ENCODE results near the gene SLC22A5. TPM values are rescaled to one million over a fixed set of nuclear protein-coding genes. Genes with fewer than 3 reads are reported as not detected.
A peak's percentile ranks its signal among the peaks of the same experiment; 100 is the strongest.

SLC22A5 gene
- total RNA-seq, 2 experiments from 2014 or later = 0.36 to 0.88 TPM

DNA sequence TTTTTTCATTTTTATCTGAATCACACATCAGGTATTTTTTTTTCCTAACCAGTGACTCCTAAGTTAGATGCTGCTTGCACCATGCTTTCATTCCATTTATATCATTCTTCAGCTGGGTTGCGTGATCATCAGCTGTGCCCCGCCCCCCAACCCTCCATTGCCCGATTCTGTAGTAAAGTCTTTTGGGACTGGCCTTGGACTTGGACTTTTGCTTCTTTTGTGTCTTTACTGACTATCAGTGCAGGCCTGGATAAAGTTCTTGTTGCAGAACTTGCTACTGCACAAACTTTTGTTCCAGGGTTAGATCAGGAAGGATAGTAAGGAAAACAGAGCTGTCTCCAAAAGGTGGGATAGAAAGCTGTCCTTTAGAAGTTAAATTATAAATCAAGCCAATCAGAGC is 38.5 kb downstream of the SLC22A5 start:
- no peak for TF ChIP-seq EZH2phosphoT487 (IDR thresholded peaks at IDR 0.05; ENCODE audit: borderline replicate concordance, low read depth, low read length)
- TF ChIP-seq, protein P1, sequence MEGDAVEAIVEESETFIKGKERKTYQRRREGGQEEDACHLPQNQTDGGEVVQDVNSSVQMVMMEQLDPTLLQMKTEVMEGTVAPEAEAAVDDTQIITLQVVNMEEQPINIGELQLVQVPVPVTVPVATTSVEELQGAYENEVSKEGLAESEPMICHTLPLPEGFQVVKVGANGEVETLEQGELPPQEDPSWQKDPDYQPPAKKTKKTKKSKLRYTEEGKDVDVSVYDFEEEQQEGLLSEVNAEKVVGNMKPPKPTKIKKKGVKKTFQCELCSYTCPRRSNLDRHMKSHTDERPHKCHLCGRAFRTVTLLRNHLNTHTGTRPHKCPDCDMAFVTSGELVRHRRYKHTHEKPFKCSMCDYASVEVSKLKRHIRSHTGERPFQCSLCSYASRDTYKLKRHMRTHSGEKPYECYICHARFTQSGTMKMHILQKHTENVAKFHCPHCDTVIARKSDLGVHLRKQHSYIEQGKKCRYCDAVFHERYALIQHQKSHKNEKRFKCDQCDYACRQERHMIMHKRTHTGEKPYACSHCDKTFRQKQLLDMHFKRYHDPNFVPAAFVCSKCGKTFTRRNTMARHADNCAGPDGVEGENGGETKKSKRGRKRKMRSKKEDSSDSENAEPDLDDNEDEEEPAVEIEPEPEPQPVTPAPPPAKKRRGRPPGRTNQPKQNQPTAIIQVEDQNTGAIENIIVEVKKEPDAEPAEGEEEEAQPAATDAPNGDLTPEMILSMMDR (conservative IDR thresholded peaks at IDR 0.05; ENCODE audit: low read length) = no peak
- Histone ChIP-seq H3K9me2 (ENCODE audit: insufficient read depth, low read length) (no peaks in the 10 kb centered on the region), H3K27ac (ENCODE audit: low read depth, low read length, poor library complexity, severe bottlenecking) (no peak overlapping the region), H4K20me1 (ENCODE audit: insufficient read depth, low read length) (no peaks in the 10 kb centered on the region), H2AFZ (ENCODE audit: low read length) (no peak overlapping the region), H3K9me3 (ENCODE audit: low read length) (no peaks in the 10 kb centered on the region), H3K36me3 (ENCODE audit: insufficient read depth, low read length) (no peaks in the 10 kb centered on the region), H3K4me2 (ENCODE audit: low read length) (no peak overlapping the region), H3K4me1 (ENCODE audit: insufficient read depth, low read length, poor library complexity, severe bottlenecking) (peaks cover 37% of the 10 kb centered on the region), H3K4me3 (ENCODE audit: low read depth, low read length, poor library complexity, severe bottlenecking) (no peak overlapping the region), H3K79me2 (ENCODE audit: insufficient read depth, low read depth, low read length) (peaks cover 6% of the 10 kb centered on the region; the same call in 1 of the 2 replicates)
- CTCF ChIA-PET (ENCODE audit: unreplicated experiment) = no interaction called here
- BruUV-seq (replicated peaks) = no TSS peak
- intact Hi-C loops (cut with micrococcal nuclease; ENCODE audit: unreplicated experiment) = no loop called here
- POLR2A ChIA-PET = interaction anchor here (0.6 to 1.7 kb wide), 5 partner anchors 13 to 151 kb away, joined by 3 to 7 read pairs (median 5); partner anchors contain the start of gene IRF1
- DNase-seq (ENCODE audit: low spot score) = no peak

DNA sequence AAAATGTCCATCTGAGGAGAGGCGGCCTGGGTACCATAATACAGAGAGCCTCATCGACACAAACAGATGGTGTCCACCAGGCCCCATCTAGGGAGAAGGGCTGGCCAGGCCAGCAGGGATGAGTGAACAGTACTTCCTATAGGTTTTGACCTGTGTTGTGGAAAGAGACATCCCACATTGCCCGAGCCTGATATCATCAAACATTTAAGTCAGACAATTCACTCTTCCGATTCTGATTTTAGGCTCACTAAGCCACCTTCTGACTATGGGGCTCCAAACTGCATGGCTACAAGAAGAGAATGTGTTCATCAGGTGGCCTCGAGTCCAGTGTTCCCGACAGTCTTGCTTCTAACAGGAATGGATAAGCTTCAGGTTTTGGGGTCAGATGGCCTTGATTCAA is 38.9 kb downstream of the SLC22A5 start:
- no peak for DNase-seq (ENCODE audit: low spot score)
- H3K4me2 ChIP-seq (ENCODE audit: low read length) = no peak overlapping the region
- peaks cover 4% of the 10 kb centered on the region; the same call in 1 of the 2 replicates for H3K9me3 ChIP-seq (ENCODE audit: low read length)
- H3K4me1 ChIP-seq (ENCODE audit: insufficient read depth, low read length, poor library complexity, severe bottlenecking) = peaks cover 42% of the 10 kb centered on the region
- no peak overlapping the region for H3K4me3 ChIP-seq (ENCODE audit: low read depth, low read length, poor library complexity, severe bottlenecking)
- CTCF ChIA-PET (ENCODE audit: unreplicated experiment) = no interaction called here
- H3K27ac ChIP-seq (ENCODE audit: low read depth, low read length, poor library complexity, severe bottlenecking) = no peak overlapping the region
- TF ChIP-seq EZH2phosphoT487 (IDR thresholded peaks at IDR 0.05; ENCODE audit: borderline replicate concordance, low read depth, low read length) = no peak
- TF ChIP-seq, protein P1 (conservative IDR thresholded peaks at IDR 0.05; ENCODE audit: low read length) = no peak
- no peaks in the 10 kb centered on the region for H4K20me1 ChIP-seq (ENCODE audit: insufficient read depth, low read length)
- intact Hi-C loops (cut with micrococcal nuclease; ENCODE audit: unreplicated experiment) = no loop called here
- no TSS peak for BruUV-seq (replicated peaks)
- no peaks in the 10 kb centered on the region for H3K36me3 ChIP-seq (ENCODE audit: insufficient read depth, low read length)
- H3K9me2 ChIP-seq (ENCODE audit: insufficient read depth, low read length) = no peaks in the 10 kb centered on the region
- H2AFZ ChIP-seq (ENCODE audit: low read length) = no peak overlapping the region
- POLR2A ChIA-PET = interaction anchor here (0.6 to 1.7 kb wide), 4 partner anchors 14 to 150 kb away, joined by 3 to 7 read pairs (median 4); partner anchors contain the start of gene IRF1
- peaks cover 11% of the 10 kb centered on the region; the same call in 1 of the 2 replicates for H3K79me2 ChIP-seq (ENCODE audit: insufficient read depth, low read depth, low read length)

DNA sequence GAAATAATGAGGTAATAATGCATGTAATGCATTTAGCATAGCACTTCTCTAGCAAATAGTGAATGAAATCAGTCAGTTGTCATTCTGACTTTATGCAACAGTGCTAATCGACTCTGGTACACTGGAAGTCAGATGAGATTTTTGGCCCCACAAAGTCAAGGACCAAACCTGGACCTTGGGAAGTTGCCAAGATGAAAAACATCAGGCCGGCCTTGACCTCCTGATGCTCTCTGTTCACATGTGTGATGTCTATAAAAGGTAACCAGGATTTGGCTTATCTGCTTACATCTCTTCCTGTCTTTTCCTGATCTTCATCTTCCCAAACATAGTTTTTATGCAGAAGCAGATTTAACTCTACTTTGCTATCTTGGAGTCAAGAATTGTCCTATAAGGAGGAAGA is 39.5 kb downstream of the SLC22A5 start:
- intact Hi-C loops (cut with micrococcal nuclease; ENCODE audit: unreplicated experiment) = no loop called here
- POLR2A ChIA-PET = interaction anchor here (1.0 kb wide), 2 partner anchors 79 to 87 kb away, joined by 3 to 6 read pairs; no protein-coding TSS in a partner anchor

More for the DNA sequence above, 39.5 kb downstream of the SLC22A5 start:
- H3K9me3 ChIP-seq (ENCODE audit: low read length) = peaks cover 9% of the 10 kb centered on the region; the same call in 1 of the 2 replicates
- H3K4me1 ChIP-seq (ENCODE audit: insufficient read depth, low read length, poor library complexity, severe bottlenecking) = peaks cover 47% of the 10 kb centered on the region
- no TSS peak for BruUV-seq (replicated peaks)
- no peak overlapping the region for H3K27ac ChIP-seq (ENCODE audit: low read depth, low read length, poor library complexity, severe bottlenecking)
- CTCF ChIA-PET (ENCODE audit: unreplicated experiment) = no interaction called here
- H3K9me2 ChIP-seq (ENCODE audit: insufficient read depth, low read length) = no peaks in the 10 kb centered on the region
- no peaks in the 10 kb centered on the region for H3K36me3 ChIP-seq (ENCODE audit: insufficient read depth, low read length)
- peaks cover 11% of the 10 kb centered on the region; the same call in 1 of the 2 replicates for H3K79me2 ChIP-seq (ENCODE audit: insufficient read depth, low read depth, low read length)
- H2AFZ ChIP-seq (ENCODE audit: low read length) = no peak overlapping the region
- H4K20me1 ChIP-seq (ENCODE audit: insufficient read depth, low read length) = no peaks in the 10 kb centered on the region
- TF ChIP-seq, protein P1 (conservative IDR thresholded peaks at IDR 0.05; ENCODE audit: low read length) = no peak
- no peak for TF ChIP-seq EZH2phosphoT487 (IDR thresholded peaks at IDR 0.05; ENCODE audit: borderline replicate concordance, low read depth, low read length)
- peak overlapping the region; percentile 86 for H3K4me2 ChIP-seq (ENCODE audit: low read length)
- no peak for DNase-seq (ENCODE audit: low spot score)
- no peak overlapping the region for H3K4me3 ChIP-seq (ENCODE audit: low read depth, low read length, poor library complexity, severe bottlenecking)

All from OCI-LY7 (cell line).